MG63 (cell line): ENCODE measurements around the gene EFNA5. TPM values are rescaled to one million over a fixed set of nuclear protein-coding genes. Genes with fewer than 3 reads are reported as not detected.

ENCODE experiments used
- DNase-seq: peaks from one replicate; pipeline ENCODE4 v3.0.0-alpha.2; 2020
- H3K27me3 ChIP-seq: fragments of 250-450 bp; sonication (Bioruptor Pico); 2 replicates; pipeline ENCODE4 v1.5.1; 2020; ENCODE audit warnings: mild to moderate bottlenecking, moderate library complexity
- H3K36me3 ChIP-seq: fragments of 250-450 bp; sonication (Bioruptor Pico); 2 replicates; pipeline ENCODE4 v1.5.1; 2020; ENCODE audit warnings: mild to moderate bottlenecking, moderate library complexity
- H3K4me3 ChIP-seq: fragments of 250-450 bp; sonication (Bioruptor Pico); 2 replicates; pipeline ENCODE4 v1.5.1; 2020; ENCODE audit warnings: mild to moderate bottlenecking, moderate library complexity
- H3K9me3 ChIP-seq: fragments of 250-450 bp; sonication (Bioruptor Pico); 2 replicates; pipeline ENCODE4 v1.5.1; 2020; ENCODE audit warnings: mild to moderate bottlenecking, moderate library complexity
- total RNA-seq: library from RNA; depleted of rRNA; stranded (reverse); fragments of >200 nt; shearing (Covaris generic); gene quantifications from 2 replicates; pipeline ENCODE4 v1.2.3, GENCODE V29; 2014; ENCODE audit warnings: low replicate concordance

EFNA5 gene
- total RNA-seq, 1 experiment from 2014 or later: 0.56 TPM

DNA sequence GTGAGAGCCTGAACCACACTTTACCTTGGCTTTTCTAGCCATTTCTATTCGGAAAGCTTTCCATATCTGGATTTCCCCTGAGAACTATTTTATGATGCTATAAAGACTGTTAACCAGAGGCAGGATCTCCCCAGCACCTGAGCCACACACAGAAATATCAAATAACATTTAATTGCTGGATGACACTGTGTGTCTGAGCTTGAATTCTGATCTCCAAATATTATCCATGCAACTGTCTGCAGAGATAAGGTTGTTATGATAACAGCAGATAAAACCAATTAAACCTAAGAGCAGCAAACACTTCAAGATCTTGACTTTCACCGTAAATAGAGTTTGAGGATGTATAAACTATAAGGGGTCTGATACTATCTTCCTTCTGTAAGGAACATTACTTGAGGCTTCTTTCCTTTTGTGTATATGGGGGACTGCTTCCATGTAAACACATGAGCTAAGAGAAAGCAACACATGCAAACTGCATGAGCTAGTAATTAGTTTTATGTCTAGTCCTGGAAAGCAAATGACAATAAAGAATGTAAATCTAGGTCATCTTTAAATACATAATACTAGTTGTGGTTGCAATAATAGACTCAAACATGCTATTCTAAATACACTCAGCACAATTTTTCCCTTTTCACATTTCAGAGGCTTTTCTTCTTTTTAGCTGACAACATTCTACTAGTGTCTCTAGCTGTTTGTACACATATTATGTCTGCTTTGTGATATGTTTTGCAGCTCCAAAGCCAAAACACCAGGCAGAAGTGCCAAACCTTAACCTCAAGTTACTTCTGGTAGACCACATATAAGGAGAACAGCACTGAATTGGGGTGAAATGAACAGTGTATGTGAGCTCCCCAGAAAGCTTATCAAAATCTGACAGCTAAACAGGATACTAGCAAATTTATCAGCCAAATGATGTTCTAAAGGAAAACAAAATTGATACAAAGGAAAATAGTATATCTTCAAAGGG is 136.5 kb downstream of the EFNA5 start:
- Histone ChIP-seq H3K27me3 (no peaks in the 10 kb centered on the region), H3K4me3 (no peak overlapping the region), H3K9me3 (no peaks in the 10 kb centered on the region), H3K36me3 (no peaks in the 10 kb centered on the region)
- DNase-seq: no peak

DNA sequence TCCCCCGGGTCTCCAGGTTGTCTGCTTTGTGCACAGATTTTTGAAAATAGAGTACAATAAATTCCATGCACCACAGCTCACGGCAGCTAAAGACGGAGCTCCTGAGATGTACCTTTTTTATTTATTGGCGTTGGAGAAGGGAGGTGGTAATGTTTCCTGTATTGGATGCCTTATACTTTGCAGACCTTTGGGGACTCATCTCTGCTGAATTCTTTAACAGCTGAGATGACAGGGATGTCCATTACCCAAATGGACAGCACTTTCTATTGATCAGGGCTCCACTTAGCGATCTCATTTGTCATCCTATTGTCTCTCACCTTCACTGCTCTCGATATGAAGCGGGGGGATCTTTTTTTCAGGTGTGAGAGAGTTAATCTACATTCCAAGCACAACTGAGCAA is 137.8 kb downstream of the EFNA5 start:
- DNase-seq: no peak
- Histone ChIP-seq H3K9me3 (no peaks in the 10 kb centered on the region), H3K4me3 (no peak overlapping the region), H3K36me3 (no peaks in the 10 kb centered on the region), H3K27me3 (no peaks in the 10 kb centered on the region)

DNA sequence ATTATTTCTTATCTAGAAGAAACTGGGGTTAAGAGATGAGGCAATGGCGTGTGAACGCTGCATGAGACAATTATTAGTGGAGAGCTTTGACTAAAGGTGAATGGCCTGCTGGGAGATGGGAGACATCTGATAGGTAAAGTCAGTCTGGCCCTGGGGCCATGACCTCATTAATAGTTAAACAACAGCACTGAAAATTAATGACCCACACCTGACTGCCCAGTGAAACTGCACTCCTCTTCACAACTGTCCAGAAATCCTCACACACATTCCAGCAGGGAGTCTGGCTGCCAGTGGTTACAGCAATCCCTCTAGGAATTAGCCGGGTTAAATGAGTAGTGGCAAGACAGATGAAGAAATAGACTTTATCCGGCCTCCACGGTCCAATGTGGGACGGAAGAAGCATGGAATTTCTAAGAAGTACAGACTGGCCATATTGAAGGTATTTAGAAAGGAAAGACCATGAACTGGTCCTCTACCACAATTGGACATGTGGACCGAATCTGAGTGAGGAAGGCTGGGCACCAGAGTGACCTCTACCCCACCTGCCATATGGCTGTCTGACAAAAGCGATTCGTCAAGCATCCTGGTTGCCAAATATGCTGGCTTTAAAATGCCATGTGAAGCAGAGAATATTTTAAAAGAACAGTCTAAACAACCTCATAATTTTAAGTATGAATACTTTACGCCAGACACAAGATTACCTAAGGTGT is 138.4 kb downstream of the EFNA5 start:
- Histone ChIP-seq H3K9me3 (no peaks in the 10 kb centered on the region), H3K27me3 (no peaks in the 10 kb centered on the region), H3K4me3 (no peak overlapping the region), H3K36me3 (no peaks in the 10 kb centered on the region)
- DNase-seq: no peak

DNA sequence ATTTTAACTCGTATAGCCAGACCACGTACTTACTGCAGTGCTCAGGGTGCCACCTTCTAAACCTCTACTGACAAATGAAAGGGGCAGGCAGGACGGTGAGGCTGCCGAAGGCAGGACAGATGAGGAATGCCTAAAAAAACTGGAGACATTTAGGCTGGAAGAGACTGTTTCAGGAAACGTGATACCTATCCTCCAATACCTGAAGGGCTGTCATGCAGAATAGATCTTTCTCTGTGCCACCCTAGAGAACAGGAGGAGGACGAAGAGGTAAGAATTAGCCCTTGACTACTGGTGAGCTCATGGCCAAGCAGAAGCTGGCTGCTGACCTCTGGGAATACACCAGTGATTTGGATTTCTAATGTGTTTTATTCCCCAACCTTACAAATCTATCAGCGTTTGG is 139.4 kb downstream of the EFNA5 start:
- H3K4me3 ChIP-seq: no peak overlapping the region
- no peaks in the 10 kb centered on the region for H3K36me3 ChIP-seq
- DNase-seq: no peak
- no peaks in the 10 kb centered on the region for H3K27me3 ChIP-seq
- no peaks in the 10 kb centered on the region for H3K9me3 ChIP-seq

DNA sequence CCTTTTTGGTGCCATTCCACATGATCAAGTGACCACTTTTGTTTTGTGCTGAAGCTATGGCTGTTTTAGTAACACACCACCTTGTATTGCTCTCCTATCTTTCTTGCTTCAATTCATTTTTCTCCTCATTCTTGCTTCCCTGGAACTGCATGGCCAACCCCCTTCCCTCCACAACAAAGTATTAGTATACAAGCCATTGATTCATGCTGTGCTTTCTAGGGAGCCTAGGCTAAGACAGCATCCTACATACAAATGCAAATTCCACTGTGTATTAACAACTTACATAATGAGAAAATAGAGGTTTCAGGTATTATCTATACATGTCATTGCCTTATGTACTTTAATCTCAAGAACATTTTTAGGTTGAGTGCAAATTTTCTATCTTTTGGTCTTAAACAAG is 141.1 kb downstream of the EFNA5 start:
- no peaks in the 10 kb centered on the region for H3K9me3 ChIP-seq
- H3K36me3 ChIP-seq: no peaks in the 10 kb centered on the region
- DNase-seq: no peak
- no peaks in the 10 kb centered on the region for H3K27me3 ChIP-seq
- no peak overlapping the region for H3K4me3 ChIP-seq

DNA sequence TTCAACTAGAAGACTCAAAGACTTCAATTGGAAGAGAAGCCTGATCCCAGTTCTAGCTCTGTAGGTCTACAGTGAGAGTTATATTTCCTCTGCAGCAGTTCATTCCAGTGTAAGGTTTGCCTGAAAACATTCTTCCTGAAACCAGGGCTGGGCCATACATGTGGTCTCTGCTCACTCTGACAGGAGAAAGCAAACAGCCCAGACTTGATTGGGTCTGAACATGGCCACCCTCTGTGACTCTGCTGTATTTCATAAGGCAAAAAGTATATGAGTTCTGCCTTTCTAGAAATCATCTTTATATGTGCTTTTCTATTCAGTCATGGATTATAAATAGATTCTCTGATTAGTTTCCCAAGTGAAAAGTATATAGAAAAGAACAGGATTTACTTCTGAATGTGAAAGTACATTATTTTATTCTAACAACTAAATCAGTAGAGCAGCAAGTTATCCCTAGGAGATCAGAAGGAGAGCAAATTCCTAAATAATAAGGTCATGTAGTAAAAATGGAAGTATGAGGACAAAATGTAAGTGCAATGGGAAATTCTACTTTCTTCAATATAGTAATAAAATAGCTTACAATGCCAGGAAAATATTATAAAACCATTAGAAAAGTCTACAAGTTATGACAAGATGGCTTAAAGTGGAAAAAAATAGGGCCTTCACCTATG is 144.3 kb downstream of the EFNA5 start:
- no peak for DNase-seq
- no peaks in the 10 kb centered on the region for H3K36me3 ChIP-seq
- H3K27me3 ChIP-seq: no peaks in the 10 kb centered on the region
- H3K4me3 ChIP-seq: no peak overlapping the region
- H3K9me3 ChIP-seq: no peaks in the 10 kb centered on the region

DNA sequence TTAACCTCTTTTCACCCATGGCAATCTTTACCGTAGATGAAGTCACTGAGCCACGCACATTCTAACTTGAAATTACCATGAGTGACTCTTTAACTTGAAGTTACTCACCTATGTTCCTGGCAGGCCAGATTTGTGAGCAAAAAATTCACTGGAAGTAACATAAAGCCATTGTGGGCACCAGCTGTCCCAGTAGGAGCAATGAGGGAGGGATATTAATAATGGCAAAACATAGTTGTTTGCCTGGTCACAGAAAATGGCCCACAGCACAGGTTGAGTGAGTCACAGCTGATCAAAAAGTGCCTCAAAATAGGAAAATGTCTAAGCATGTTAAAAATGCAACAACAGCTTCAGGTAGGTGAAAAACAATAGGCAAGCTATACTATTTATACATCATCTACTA is 146.6 kb downstream of the EFNA5 start:
- H3K27me3 ChIP-seq: no peaks in the 10 kb centered on the region
- H3K4me3 ChIP-seq: no peak overlapping the region
- no peaks in the 10 kb centered on the region for H3K9me3 ChIP-seq
- no peak for DNase-seq
- H3K36me3 ChIP-seq: no peaks in the 10 kb centered on the region

DNA sequence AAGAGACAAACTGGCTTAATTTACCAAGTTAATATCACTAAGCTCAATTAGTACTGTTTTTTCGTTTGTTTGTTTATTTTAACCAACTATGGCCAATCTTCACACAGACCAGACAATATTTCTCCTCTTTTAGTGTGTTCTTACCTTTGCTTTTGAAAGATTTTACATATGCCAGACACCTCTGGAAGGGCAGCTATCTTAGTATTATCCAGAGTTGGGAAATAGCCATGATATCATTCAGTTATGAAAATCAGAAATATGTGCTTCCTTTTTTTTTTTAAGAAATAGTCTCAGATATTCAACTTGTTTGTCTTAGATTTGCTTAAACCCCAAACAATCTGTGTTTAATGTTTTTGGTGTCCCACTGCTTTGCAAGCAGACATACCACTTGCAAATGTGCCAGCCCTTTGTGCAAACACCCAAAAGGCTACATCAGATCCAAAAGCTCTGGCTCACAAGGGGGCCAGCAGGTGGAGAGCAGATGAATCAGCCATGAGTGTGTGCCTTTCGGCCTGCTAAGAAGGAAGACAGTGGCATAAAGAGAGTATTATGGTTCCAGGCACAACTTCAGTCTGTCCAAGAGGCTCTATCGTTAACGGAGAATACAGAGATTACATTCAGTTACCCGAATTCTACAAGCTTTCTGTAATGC is 147.6 kb downstream of the EFNA5 start:
- Histone ChIP-seq H3K4me3 (no peak overlapping the region), H3K9me3 (no peaks in the 10 kb centered on the region), H3K36me3 (no peaks in the 10 kb centered on the region), H3K27me3 (no peaks in the 10 kb centered on the region)
- no peak for DNase-seq

DNA sequence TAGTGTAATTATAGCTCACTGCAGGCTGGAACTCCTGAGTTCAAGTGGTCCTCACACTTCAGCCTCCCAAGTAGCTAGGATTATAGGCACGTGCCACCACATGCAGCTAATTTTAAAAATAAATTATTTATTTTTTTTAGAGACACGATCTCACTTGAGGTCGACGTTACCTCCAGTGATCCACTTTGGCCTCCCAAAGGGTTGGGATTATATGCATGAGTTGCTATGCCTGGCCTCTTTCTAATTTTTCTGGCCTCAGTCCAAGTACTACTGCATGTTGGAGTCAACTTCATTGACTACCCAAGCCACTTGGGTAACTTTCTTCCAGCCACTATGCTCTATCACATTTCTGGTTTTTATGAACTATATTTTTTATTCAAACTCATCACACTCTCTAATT is 148.3 kb downstream of the EFNA5 start:
- no peak for DNase-seq
- Histone ChIP-seq H3K36me3 (no peaks in the 10 kb centered on the region), H3K4me3 (no peak overlapping the region), H3K27me3 (no peaks in the 10 kb centered on the region), H3K9me3 (no peaks in the 10 kb centered on the region)

DNA sequence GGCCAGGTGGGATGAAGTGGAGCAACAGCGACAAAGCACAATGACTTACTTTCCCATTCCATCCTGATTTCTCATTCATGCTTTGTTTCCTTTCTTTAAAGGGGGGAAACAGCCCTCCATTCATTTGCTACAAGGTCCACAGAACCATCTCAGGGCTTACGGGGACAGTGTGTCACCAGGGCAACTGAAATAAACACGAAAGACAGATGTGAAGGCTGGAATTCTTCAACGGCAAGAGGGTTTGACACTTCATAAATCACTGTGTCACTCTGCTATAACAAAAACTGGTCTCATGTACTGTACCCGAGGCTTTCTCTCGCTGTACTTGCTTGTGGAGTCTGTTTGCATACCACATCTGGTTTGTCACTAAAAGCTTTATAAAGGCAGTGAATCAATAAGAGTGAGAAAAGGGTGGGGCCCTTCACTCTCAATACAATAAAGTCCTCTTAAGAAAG is 150.8 kb downstream of the EFNA5 start:
- no peaks in the 10 kb centered on the region for H3K36me3 ChIP-seq
- H3K9me3 ChIP-seq: no peaks in the 10 kb centered on the region
- DNase-seq: no peak
- no peak overlapping the region for H3K4me3 ChIP-seq
- no peaks in the 10 kb centered on the region for H3K27me3 ChIP-seq

DNA sequence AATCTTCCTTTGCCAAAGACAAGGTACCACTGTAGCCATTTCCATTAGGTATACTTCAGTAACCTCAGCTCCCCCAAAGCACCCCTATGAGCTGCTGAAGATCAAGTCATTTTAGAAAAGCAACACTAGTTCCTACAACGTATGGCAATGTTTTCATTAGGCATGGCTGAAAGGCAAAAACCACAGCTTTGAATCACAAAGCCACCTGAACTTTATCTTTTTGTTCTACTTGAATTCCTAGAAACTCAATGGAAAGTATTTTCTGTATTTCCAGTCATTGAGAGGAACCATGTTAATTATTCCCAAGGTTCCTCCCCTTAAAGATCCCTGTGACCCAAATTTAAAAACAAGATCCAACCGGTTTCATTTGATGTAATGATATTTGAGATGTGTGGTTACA is 152.1 kb downstream of the EFNA5 start:
- DNase-seq: no peak
- Histone ChIP-seq H3K9me3 (no peaks in the 10 kb centered on the region), H3K4me3 (no peak overlapping the region), H3K36me3 (no peaks in the 10 kb centered on the region), H3K27me3 (no peaks in the 10 kb centered on the region)

DNA sequence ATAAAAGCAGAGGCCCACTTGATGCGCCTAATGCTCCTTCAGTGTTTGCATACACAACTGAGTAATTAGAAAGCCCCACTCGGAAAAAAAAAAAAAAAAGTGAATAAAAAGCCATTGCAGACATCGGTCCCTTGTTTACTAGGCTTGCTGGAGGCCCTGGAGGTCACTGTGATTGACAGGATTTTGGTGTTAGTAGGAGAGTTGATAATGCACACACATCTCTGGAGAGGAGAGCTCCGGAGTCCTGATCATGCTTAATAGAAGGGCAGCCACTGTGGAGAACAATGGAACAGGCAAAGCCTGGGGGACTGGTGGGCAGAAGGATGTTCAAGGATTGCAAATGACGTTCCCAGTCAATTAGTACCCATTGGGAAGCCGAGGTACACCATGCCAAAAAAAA is 152.5 kb downstream of the EFNA5 start:
- DNase-seq: no peak
- Histone ChIP-seq H3K9me3 (no peaks in the 10 kb centered on the region), H3K27me3 (no peaks in the 10 kb centered on the region), H3K36me3 (no peaks in the 10 kb centered on the region), H3K4me3 (no peak overlapping the region)

DNA sequence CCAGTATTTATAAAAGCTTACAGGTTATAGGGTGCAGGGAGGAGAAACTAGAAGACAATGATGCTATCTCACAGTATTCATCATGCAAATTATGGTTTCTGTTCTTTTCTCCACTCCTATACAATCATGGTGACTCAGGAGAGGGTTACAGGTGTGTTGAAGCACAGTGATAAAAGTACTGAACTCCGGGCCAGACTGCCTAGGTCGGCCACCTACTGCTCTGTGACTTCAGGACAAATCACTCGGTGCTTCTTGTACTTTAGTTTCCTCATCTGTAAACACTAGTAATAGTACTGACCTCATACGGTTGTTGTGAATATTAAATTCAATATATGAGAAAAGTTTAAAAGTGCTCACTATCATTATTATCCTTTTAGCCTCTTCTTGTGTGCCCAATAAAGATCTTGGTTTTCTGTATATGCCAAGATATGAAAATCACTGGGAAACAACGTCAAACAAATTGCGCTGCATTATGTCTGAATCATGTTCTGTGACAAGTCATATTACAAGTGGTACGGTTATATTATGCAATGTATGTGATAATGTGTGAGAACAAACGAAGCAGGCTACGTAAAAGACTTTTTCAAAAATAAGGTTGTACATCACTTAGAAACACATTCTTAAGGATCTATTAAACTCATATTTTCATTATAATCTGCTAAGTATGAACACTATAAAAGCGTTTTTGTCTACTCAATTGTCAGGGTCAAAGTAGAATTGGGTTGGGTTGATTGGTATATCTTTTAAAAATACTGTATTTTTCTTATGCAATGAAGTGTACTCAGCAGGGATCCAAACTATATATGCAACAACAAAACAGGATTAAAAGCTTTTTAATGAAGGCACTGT is 153.3 kb downstream of the EFNA5 start:
- no peaks in the 10 kb centered on the region for H3K9me3 ChIP-seq
- no peaks in the 10 kb centered on the region for H3K36me3 ChIP-seq
- H3K4me3 ChIP-seq: no peak overlapping the region
- DNase-seq: no peak
- H3K27me3 ChIP-seq: no peaks in the 10 kb centered on the region

DNA sequence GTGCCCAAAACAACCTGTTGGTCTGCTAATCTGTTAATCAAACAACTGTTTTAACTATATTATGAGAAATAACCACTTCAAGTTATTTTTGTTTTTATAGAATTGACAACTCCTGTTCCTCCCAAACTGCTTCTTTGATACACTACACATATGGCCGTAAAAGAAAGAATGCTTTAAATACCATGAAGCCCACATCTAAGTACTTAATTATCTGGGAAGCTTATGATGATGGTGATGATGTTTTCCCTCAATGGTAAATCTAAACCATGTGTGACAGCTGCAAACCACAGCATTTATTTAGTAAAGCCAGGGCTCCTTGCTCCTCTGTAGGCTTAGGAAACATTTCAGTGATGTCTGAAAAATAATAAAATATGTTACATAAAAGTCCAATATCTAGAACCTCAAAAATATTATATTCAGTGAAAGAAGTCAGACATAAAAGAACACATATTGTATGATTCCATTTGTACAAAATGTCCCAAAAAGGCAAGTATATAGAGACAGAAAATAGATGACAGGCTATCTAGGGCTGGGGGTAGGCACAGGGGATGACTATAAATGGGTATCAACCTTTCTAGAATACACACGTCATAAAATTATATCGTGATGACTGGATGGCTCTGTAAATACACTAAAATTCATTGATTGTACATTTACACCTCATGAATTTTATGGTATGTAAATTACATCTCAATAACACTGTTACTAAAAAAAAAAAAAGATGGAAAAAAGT is 154.1 kb downstream of the EFNA5 start:
- Histone ChIP-seq H3K27me3 (no peaks in the 10 kb centered on the region), H3K36me3 (no peaks in the 10 kb centered on the region), H3K4me3 (no peak overlapping the region), H3K9me3 (no peaks in the 10 kb centered on the region)
- DNase-seq: no peak

DNA sequence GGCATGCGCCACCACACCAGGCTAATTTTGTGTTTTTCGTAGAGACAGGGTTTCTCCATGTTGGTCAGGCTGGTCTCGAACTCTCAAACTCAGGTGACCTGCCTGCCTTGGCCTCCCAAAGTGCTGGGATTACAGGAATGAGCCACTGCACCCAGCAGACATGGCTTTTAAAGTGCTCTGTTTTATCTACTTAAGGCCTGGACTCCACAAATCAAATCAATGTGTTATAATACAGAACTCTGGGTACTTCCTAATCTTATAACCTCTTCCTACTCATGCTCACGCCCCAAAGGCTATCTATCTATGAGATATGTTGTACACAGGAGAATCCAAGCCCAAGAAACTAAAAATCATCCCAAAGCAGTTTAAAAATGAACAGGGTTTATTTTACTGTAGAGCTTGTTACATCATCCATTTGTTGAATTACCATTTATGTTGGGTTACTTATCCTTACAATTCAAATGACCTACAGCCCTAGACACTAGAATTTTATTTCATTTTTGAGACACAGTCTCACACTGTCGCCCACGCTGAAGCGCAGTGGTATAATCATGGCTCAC is 155.1 kb downstream of the EFNA5 start:
- H3K4me3 ChIP-seq: no peak overlapping the region
- H3K36me3 ChIP-seq: no peaks in the 10 kb centered on the region
- no peaks in the 10 kb centered on the region for H3K27me3 ChIP-seq
- DNase-seq: no peak
- H3K9me3 ChIP-seq: no peaks in the 10 kb centered on the region
